SJSA1 (cell line): ENCODE results near the gene TLX3. TPM values are rescaled to one million over a fixed set of nuclear protein-coding genes. Genes with fewer than 3 reads are reported as not detected.

Experiments used
- DNase-seq, 2 experiments: peaks; one replicate each; pipeline ENCODE4 v3.0.0-alpha.2; 2015 to 2020; ENCODE audit warnings: low spot score in 2 of 2, low read depth in 1 of 2
- H3K27ac ChIP-seq: fragments of 250-450 bp; sonication (Bioruptor Pico); 2 replicates; pipeline ENCODE4 v1.5.1; 2020; ENCODE audit warnings: mild to moderate bottlenecking, moderate library complexity
- H3K27me3 ChIP-seq: fragments of 250-450 bp; sonication (Bioruptor Pico); replicated peaks from 2 replicates; pipeline ENCODE4 v1.5.1; 2020; ENCODE audit warnings: mild to moderate bottlenecking, moderate library complexity
- H3K36me3 ChIP-seq: fragments of 250-450 bp; sonication (Bioruptor Pico); 2 replicates; pipeline ENCODE4 v1.5.1; 2020; ENCODE audit warnings: mild to moderate bottlenecking
- H3K4me1 ChIP-seq: fragments of 250-450 bp; sonication (Bioruptor Pico); replicated peaks from 2 replicates; pipeline ENCODE4 v1.6.1; 2021; ENCODE audit warnings: mild to moderate bottlenecking
- H3K4me3 ChIP-seq: fragments of 250-450 bp; sonication (Bioruptor Pico); 2 replicates; pipeline ENCODE4 v1.5.1; 2020; ENCODE audit warnings: mild to moderate bottlenecking
- H3K9me3 ChIP-seq: fragments of 250-450 bp; sonication (Bioruptor Pico); replicated peaks from 2 replicates; pipeline ENCODE4 v1.5.1; 2020; ENCODE audit warnings: mild to moderate bottlenecking
- total RNA-seq: library from RNA; depleted of rRNA; stranded (reverse); fragments of >200 nt; shearing (Covaris generic); gene quantifications from 2 replicates; pipeline ENCODE4 v1.2.3, GENCODE V29; 2014

The TLX3 gene
- total RNA-seq, 1 experiment from 2014 or later, result not detected

DNA sequence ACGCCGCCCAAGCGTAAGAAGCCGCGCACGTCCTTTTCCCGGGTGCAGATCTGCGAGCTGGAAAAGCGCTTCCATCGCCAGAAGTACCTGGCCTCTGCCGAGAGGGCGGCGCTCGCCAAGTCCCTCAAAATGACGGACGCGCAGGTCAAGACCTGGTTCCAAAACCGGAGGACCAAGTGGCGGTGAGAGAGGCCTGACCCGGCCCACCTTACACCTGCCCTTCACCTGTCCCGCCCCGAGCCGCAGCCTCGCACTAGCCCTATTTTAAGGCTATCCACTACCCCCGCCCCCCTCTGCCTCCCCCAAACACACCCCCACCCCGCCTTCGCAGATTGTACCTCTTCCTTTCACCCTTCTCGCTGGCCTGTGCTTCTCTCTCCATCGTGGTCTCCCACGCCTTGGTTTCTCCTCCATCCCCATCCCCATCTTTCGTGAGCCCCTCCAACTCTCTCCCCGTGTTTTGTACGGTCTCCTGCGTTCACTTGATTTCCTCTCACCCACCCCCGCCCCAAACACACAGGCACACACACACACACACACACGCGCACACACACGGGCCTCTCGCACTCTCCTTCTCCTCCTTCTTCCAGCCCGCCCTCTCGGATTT, 1.3 kb downstream of the TLX3 start:
- Histone ChIP-seq H3K36me3 (no peaks in the 10 kb centered on the region), H3K4me3 (no peak overlapping the region), H3K27me3 (peaks cover 38% of the 10 kb centered on the region), H3K4me1 (peaks cover 8% of the 10 kb centered on the region), H3K27ac (no peak overlapping the region), H3K9me3 (peaks cover 40% of the 10 kb centered on the region)
- DNase-seq, result no peak

DNA sequence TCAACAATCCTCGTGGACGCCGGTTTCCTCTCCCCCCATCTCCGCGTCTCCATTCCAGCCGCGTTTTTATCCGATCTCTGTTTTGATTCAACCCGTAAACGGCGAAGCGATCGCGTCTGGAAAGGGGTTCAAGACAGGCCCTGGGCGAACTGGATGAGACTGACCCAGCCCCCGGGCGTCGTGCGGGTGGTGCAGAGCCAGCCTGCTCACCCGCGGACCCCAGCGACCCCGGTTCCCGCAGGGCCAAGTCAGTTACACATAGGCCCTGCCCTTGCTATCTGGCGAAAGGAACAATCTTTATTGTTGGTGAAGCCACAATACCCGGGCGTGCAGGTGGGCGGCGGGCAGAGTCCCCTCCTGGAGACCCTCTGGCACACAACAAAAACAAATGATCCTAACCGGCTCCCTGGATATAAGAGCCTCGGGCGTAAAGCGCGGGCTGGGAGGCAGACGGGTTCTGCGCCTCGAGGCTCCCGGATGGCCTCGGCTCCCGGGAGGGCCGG, 1.8 kb downstream of the TLX3 start:
- DNase-seq, result peak in 1 of 2 experiments; percentile 11
- H3K9me3 ChIP-seq, result peaks cover 40% of the 10 kb centered on the region
- H3K27ac ChIP-seq, result no peak overlapping the region
- H3K36me3 ChIP-seq, result no peaks in the 10 kb centered on the region
- H3K4me1 ChIP-seq, result peaks cover 8% of the 10 kb centered on the region
- peaks cover 38% of the 10 kb centered on the region for H3K27me3 ChIP-seq
- no peak overlapping the region for H3K4me3 ChIP-seq

DNA sequence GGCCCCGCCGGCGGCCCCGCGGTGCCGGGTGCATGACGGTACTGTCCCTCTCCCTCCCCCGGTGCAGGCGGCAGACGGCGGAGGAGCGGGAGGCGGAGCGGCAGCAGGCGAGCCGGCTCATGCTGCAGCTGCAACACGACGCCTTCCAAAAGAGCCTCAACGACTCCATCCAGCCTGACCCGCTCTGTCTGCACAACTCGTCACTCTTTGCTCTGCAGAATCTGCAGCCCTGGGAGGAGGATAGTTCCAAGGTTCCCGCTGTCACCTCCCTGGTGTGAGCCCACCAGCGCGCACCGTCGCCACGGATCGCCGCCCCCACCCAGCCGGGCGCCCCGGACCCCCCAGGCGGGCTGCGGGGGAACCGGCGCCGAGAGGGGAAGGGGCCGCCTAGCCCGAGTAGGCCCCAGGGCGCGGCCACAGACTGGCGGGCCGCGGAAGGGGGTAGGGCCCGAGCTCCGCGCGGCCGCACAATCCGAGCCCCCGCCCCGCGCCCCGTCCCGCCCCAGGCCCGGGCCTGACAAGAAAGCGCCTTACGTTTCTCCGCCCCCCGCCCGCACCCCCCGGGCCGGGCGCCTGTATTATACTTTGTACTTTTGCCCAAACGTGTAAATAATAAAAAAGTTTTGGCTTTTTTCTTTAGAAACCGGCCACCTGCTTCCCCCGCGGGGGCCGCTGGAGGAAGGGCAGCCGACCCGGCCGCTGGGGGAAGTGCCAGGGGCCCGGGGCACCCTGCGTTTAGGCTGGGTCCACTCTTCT, 2.5 kb downstream of the TLX3 start:
- no peak overlapping the region for H3K27ac ChIP-seq
- H3K4me3 ChIP-seq, result no peak overlapping the region
- no peaks in the 10 kb centered on the region for H3K36me3 ChIP-seq
- DNase-seq, result peak in 1 of 2 experiments; percentile 12
- peaks cover 40% of the 10 kb centered on the region for H3K9me3 ChIP-seq
- peaks cover 32% of the 10 kb centered on the region for H3K27me3 ChIP-seq
- H3K4me1 ChIP-seq, result peaks cover 8% of the 10 kb centered on the region

DNA sequence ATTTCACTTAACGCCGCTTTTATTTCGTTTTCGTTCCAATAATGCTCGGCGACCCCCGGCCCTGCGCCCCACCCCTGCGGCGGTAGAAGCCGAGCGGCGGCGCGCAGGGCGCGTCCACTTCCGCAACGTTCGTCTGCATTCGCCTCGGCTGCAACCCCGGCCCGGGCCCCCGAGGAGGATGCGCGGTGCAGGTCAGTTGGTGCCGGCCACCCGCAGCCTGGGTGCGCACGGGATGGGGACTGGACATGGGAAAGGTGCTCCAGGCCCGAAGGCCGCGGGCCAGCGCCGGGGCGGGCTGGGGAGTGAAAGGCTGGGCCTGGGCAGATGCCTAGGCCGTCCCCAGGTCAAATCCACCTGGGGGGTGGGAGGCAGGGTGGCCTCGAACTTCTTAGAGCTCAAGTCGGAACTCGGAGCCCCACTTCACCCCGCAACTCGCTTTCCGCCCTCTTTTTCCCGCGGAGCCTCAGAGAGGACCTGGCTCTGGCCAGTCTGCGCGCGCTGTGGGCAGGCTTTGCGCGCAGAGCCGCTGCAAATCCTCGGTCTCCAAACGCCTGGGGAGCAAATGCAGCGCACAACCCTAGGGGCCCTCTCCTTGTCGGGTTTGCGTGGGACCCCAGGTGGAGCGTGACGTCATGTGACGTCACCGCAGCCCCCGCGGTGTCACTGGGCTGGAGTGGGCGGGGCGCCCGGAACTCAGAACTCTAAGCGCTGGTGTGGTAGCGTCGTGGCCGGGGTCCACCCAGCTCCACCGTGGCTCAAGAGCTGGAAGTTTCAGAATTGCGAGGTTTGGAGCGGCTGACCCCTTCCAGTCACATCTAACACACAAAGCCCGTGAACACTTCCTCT, 3.3 kb downstream of the TLX3 start:
- Histone ChIP-seq H3K27ac (no peak overlapping the region), H3K27me3 (peaks cover 37% of the 10 kb centered on the region), H3K4me3 (no peak overlapping the region), H3K4me1 (peaks cover 8% of the 10 kb centered on the region), H3K36me3 (no peaks in the 10 kb centered on the region), H3K9me3 (peaks cover 40% of the 10 kb centered on the region)
- DNase-seq, result no peak

DNA sequence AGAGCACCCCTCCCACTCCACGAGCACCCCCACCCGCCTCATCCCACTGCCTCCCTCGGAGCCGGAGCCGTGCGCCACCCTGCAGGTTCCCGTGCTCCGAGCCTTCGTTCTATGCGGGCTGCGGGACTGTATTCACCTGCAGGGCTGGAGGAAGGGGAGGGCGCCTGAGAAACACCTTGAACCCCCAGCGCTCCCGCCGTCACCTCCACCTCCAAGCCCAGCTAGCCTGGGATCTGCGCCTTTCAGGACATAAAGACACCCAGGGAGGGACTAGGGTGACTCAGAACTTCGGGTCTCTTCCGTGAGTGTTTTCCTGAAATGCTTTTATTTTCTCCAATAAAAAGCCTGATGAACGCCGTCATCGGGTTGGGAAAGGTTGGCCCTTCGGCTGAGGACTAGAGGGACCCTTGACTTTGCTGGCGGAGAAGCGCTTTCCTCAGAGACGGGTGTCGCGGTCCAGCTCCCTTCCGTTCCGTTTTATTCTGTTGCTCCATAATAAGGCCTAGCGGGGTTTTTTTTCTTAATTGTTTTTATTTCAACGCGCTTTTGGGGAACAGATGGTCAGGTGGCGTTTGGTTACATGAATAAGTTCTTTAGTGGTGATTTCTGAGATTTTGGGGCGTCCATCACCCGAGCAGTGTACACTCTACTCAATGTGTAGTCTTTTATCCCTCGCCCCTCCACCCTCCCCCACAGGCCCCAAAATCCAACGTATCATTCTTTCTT, 4.6 kb downstream of the TLX3 start:
- DNase-seq, result no peak
- peaks cover 8% of the 10 kb centered on the region for H3K4me1 ChIP-seq
- H3K27me3 ChIP-seq, result peaks cover 41% of the 10 kb centered on the region
- H3K27ac ChIP-seq, result no peak overlapping the region
- H3K4me3 ChIP-seq, result no peak overlapping the region
- H3K9me3 ChIP-seq, result peaks cover 32% of the 10 kb centered on the region
- no peaks in the 10 kb centered on the region for H3K36me3 ChIP-seq

DNA sequence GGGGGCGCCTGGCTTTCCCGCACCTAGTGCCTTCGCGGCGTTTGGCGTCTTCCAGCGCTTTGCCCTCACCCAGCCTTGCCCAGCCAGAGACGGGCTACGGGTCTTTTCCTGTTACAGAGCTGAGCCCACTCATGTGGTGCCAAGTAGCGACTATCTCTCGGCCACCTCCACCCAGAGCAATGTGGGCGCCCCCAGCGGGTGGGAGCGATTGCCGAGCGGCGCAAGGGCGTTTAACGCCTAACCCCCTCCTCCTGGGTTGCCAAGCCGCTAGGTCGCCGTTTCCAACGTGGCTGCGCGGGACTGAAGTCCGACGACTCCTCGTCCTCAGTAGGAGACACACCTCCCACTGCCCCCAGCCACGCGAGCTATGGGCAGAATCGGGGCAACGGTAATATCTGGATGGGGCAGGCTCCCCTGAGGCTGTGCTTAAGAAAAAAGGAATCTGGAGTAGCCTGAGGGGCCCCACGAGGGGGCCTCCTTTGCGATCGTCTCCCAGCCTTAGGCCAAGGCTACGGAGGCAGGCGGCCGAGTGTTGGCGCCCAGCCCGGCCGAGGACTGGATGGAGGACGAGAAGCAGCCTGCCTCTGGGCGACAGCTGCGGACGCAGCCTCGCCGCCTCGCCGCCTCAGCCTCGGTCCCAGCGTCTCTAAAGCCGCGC, 5.8 kb downstream of the TLX3 start:
- Histone ChIP-seq H3K4me3 (no peak overlapping the region), H3K9me3 (peaks cover 20% of the 10 kb centered on the region), H3K27me3 (peaks cover 47% of the 10 kb centered on the region), H3K36me3 (no peaks in the 10 kb centered on the region), H3K27ac (no peak overlapping the region), H3K4me1 (peaks cover 8% of the 10 kb centered on the region)
- DNase-seq, result no peak

DNA sequence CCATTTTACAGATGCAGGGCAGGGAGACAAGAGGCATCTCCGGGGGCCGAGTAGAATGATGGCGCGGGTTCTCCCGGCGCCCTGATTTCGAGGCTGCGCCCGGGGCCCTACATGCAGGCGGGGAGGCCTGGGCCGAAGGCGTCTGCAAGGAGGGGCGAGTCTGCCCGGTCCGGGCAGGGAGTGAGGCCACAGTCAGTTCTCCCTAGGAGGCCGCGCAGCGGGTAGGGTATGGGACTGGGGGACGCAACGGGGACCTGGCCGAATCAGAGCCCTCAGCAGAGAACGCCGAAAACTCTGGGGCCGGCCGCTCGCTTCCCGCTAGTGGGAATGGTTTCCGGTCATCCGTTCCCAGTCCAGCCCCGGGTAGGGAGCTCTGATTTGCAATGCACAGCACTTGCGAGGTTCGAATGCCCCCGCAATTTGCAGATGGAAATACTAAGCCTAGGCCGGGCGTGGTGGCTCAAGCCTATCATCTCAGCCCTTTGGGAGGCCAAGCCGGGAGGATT, 6.4 kb downstream of the TLX3 start:
- Histone ChIP-seq H3K9me3 (peaks cover 17% of the 10 kb centered on the region), H3K36me3 (no peaks in the 10 kb centered on the region), H3K27me3 (peaks cover 52% of the 10 kb centered on the region), H3K27ac (no peak overlapping the region), H3K4me3 (no peak overlapping the region), H3K4me1 (peaks cover 8% of the 10 kb centered on the region)
- peak in 1 of 2 experiments; percentile 47 for DNase-seq

DNA sequence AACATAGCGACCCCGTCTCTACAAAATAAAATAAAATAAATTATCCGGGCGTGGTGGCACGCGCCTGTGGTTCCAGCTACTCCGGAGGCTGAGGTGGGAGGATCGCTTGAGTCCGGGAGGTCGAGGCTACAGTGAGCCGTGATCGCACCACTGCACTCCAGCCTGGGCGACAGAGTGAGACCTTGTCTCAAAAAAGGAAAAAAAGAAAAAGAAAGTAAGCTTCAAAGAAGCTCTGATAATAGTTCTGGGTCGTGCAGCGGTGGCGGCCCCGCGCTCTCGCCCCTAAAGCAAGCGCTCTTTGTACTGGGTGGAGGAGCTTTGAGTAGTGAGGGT, 6.8 kb downstream of the TLX3 start:
- Histone ChIP-seq H3K4me3 (no peak overlapping the region), H3K9me3 (peaks cover 13% of the 10 kb centered on the region), H3K27ac (no peak overlapping the region), H3K4me1 (peaks cover 6% of the 10 kb centered on the region), H3K36me3 (no peaks in the 10 kb centered on the region), H3K27me3 (peaks cover 49% of the 10 kb centered on the region)
- no peak for DNase-seq

DNA sequence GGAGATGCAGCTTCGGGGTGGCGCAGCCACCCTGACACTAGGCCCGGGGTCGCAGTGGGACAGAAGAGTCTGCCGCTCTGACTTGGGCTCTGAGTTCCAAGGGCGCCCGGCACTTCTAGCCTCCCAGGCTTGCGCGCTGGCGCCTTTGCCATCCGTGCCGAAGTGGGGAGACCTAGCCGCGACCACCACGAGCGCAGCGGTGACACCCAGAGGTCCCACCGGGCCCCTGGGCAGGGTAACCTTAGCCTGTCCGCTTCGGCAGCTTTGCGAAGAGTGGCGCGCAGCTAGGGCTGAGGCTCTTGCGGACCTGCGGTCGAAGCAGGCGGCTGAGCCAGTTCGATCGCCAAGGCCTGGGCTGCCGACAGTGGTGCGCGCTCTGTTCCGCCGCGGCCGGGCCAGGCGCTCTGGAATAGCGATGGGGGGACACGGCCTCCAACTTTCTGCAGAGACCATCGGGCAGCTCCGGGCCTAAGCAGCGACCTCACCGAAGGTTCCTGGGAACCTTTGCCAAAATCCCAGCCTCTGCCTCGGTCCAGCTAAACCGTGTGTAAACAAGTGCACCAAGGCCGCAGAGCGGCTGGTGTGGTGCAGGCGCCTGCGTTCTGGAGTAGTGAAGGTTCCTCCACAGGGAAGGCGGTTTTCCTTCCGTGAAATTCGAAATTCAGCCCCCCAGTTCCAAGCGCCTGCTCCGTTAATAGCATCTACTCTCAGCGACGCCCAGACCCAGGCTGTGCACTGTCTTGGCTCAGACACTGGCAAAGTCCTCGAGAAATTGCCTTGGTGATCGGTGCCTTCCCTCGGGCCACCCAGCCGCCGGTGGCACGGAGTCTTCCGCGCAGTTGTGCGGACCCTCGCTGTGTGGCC, 7.4 kb downstream of the TLX3 start:
- H3K4me1 ChIP-seq, result peaks cover under 1% of the 10 kb centered on the region
- no peak overlapping the region for H3K4me3 ChIP-seq
- DNase-seq, result no peak
- H3K9me3 ChIP-seq, result peaks cover 7% of the 10 kb centered on the region
- H3K27ac ChIP-seq, result no peak overlapping the region
- no peaks in the 10 kb centered on the region for H3K36me3 ChIP-seq
- peaks cover 47% of the 10 kb centered on the region for H3K27me3 ChIP-seq

DNA sequence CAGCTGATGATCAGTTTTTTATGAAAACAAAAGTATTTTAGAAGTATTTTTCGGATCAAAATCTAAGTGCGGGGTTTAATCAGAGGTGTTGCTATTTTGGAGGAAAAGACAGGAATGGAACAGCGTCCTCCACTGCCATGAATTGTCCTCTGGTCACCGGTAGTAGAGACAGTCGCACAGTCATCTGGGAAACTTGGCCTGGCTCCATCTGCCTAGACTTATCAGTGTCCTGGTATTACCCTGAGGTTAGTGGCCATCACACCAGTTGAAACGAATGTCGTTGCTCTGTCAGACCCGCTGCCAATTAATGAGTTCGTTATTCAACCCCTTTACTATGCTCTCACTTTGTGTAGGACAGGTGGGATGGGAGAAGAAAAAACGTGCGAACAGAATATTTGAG, 8.2 kb downstream of the TLX3 start:
- Histone ChIP-seq H3K27me3 (peaks cover 45% of the 10 kb centered on the region), H3K4me1 (no peaks in the 10 kb centered on the region), H3K4me3 (no peak overlapping the region), H3K27ac (no peak overlapping the region), H3K9me3 (peaks cover 6% of the 10 kb centered on the region; the same call in 1 of the 2 replicates), H3K36me3 (no peaks in the 10 kb centered on the region)
- DNase-seq, result no peak

DNA sequence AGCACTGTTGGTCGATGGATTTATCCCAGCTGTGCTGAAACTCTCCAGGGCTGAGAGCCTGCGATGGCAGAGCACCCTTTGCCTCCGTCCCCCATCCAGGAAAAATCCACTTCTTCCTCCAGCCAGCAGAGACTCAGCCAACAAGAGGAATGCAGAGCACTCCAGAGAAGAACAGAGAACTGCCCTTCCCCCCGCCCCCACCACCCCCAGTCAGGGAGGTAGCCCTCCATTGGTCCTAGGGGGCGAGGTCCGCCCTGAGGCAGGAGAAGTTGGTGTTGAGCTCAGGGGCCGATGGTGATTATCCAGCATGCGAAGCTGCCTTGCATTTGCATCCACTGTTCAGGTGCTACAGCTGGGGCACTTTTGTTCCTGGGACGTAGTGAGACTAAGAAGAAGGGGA, 9.0 kb downstream of the TLX3 start:
- peaks cover 44% of the 10 kb centered on the region for H3K27me3 ChIP-seq
- H3K36me3 ChIP-seq, result no peaks in the 10 kb centered on the region
- no peak for DNase-seq
- no peak overlapping the region for H3K27ac ChIP-seq
- peaks cover 6% of the 10 kb centered on the region; the same call in 1 of the 2 replicates for H3K9me3 ChIP-seq
- H3K4me3 ChIP-seq, result no peak overlapping the region
- H3K4me1 ChIP-seq, result no peaks in the 10 kb centered on the region

DNA sequence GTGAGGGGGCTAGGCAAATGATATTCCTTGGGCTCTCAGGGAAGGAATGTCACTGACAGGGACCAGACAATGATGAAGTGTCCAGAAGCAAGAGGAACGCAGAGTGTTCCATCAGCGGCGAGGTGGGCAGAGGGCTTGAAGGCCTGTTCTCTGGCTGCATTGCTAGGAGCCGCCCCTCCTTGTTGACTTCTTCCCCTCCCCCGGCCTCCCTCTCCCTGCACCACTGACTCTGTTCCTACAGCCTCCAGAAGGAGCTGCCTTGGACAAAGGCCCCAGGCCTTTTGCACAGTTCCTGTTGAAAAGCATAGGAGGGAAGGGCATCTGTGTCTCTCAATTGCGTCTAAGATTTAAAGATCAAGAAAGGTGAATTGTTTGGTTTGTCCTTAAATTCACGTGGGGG, 12.4 kb downstream of the TLX3 start:
- H3K4me1 ChIP-seq, result no peaks in the 10 kb centered on the region
- no peak for DNase-seq
- no peak overlapping the region for H3K4me3 ChIP-seq
- H3K9me3 ChIP-seq, result no peaks in the 10 kb centered on the region
- peaks cover 54% of the 10 kb centered on the region for H3K27me3 ChIP-seq
- H3K36me3 ChIP-seq, result no peaks in the 10 kb centered on the region
- H3K27ac ChIP-seq, result no peak overlapping the region
